Measurements from ENCODE around the gene SCP2.

SCP2 gene

GRCh38 chr1:53085405-53085804 lies 158.3 kb downstream of the SCP2 start:
- DNase-seq: no peak

DNA sequence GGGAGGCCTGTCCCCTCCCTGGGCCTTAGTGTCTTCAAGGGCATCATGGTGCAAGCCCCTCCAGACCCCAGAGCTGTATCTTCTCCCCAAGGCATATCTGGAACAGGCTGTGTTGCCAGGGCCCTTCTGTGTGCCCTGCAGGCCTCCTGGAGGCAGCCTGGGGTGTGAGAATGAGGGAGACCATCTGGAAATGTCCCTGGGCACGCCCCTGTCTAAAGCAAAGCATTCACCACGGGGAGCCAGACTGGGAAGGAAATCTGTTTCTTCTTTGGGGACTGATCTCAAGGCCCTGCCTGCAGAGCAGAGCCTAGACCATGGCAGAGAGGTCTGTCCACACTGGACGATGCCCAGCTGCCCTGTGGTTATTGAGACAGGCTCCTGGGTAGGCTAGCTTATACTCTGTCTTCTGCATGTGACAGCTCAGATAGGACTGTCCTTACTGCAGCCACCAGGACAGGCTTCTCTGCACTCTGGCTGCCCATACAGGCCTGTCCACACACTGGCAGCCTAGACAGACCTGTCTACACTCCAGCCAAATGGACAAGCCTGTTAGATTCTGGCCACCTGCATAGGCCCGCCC lies 159.5 kb downstream of the SCP2 start:
- no peak for DNase-seq

- DNase-seq: no peak
These were observed 160.5 kb downstream of the SCP2 start for GRCh38 chr1:53087332-53088285.

GRCh38 chr1:53088616-53089300 lies 161.7 kb downstream of the SCP2 start:
- no peak for DNase-seq

DNA sequence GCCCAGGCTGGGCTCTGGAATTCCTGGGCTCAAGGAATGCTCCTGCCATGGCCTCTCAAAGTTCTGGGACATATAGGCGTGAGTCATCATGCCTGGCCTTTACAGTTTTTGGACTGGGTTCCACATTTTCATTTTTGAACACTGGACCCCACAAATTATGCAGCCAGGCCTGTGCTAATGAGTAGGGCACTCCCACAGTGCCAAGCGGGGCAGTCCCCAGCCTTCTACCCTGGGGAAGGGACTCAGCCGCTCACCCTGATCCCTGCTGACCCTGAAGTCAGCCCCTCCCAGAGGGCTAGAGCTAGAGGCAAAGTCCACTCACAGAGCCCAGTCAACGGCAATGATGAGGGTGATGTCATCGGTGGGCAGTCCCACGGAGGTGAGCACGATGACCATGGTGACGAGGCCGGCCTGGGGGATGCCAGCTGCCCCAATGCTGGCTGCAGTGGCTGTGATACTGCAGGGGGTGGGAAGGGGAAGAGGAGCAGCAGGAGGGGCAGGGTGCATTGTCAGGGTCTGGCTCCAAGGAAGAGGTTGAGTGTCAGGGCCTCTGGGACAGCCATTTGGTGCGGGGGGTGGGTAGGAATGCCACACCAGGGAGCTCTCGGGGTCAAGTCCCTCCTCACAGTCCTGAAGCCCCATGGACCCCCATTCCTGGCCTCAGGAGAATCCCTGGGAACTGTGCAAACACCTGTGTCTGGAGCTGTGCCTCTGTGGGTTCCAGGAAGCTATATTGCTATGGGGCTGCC lies 162.6 kb downstream of the SCP2 start:
- no peak for DNase-seq

DNA sequence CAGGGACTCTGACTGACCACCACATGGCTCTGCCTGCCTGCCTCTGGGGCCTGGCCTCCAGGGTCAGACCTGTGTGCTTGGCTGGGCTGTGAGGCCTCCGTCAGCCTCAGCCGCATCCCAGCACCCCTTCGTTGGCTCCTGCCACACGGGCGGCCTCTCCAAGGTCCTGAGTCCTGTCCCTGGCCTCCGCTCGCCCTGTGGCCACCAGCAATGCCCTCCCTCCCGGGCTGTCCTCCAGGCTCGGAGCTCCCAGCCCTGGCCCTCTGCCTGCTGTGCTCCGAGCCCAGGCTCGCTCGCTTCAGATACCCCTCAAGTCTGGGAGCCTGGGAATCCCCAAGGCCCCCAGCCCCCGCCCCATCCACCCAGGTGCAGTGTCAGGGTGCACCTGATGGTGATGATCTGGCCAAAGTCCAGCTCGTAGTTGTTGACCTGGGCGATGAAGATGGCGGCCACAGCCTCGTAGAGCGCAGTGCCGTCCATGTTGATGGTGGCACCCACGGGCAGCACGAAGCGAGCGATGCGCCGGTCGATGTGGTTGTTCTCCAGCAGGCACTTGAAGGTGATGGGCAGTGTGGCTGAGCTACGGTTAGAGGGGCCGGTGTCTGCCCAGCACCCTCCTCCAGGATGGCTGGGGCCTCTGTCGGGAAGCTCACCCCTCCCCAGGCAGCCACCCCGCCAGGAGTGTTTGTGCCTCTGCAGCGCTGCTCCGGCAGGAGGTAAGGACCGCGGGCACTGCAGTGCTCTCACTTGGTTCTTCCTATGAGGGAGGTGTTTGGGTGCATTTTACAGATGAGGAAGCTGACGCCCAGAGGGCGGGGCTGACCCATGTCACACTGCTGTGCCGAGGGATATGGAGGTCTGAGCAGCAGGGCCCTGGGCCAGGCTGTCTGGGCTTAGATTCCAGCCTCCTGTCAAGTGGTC lies 163.4 kb downstream of the SCP2 start:
- DNase-seq: no peak

DNA sequence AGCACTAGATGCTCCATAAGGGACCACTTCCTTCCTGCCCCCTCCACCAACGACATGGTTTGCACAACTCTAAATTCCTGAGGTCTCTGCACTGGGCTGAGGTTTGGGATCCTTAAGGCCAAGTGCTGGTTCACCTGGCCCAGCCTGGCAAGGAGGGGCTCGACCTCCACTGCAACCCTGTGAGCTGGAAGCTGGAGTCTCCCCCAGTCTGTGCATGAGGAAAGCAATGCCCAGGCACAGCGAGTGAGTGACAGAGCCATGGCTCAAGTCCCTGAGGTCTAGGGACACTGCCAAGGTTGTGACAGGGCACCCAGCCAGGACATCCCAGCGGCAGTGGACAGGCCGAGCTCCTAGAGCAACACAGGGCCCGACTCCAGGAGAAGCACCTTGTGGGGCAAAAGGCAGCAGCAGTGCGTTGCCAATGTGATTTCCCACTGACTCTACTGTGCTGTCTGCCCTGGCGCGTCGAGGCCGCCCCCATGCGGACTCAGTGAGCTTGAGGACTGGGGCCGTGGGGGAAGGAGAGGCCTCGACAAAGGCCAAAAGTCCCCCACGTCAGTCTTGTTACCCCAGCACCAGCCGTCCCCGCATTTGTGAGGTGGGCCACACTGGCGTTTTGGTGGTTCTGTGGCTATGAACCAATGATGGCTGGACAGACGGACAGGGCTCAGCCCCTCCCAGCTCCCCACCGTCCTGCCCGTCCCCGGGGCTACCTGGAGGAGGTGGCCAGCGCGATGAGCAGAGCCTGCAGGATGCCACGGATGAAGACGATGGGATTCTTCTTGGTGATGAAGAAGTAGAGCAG lies 165.0 kb downstream of the SCP2 start:
- no peak for DNase-seq

DNA sequence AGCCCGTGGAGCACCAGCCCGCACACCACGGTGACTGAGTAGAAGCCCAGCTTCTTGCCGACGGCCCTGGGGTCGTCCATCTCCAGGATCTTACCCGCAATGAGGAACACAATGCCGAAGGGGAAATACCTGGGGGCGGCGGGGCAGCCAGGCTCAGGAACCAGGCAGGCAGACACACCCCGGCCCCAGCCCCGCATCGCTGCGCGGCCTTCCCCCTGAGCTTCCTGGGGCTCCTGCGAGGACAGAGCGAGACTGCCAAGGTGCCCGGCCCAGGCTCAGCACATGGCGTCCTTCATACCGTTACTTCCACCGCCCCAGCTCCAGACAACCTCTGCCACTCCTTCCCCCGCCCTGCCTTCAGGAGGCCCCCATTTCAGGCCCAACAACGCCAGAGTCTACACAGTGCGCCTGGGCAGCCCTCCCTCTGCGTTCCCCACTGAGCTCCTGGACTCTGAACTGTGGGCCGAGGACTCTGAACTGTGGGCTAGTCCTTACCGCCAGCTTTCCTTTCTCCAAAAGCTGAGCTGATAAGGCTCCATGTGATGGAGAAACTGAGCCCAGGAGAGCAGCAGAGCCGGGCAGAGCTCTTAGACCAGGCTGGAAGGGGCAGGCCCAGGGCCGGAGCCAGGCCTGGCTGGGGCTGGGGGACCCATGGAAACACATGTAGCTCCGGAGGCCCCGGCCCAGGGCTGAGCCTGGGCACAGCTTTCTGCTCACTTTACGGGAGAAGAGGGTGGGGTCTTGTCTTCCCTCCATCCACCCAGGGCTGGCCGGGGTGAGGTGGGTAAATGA lies 165.8 kb downstream of the SCP2 start:
- no peak for DNase-seq

DNA sequence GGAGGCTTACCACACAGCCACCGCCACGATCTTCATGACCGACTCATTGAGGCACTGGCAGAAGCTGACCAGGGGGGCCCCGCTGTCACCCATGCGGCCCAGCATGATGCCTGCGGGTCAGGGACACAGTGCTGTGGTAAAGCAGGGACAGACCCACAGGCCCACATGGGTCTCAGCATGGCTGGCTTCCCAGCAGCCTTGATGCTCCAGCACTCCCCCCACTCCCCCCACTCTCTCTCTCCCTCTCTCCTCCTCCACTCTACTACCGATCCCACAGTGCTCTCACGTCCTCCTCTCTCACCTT lies 166.3 kb downstream of the SCP2 start:
- no peak for DNase-seq

- DNase-seq: no peak
These were observed 166.9 kb downstream of the SCP2 start for GRCh38 chr1:53093778-53094532.

GRCh38 chr1:53094533-53094919 lies 167.4 kb downstream of the SCP2 start:
- DNase-seq: no peak
